Panc1 (cell line): ENCODE data around the gene ZNF354C. TPM values are rescaled to one million over a fixed set of nuclear protein-coding genes. Genes with fewer than 3 reads are reported as not detected.

Experiments used
- ATAC-seq: fragments of 200-7000 bp; cut with Tn5 transposase; 2 replicates; pipeline ENCODE4 v1.9.1; 2020; ENCODE audit warnings: mild to moderate bottlenecking, moderate library complexity
- BruUV-seq: library from RNA; stranded (reverse); fragments of 400-500 nt; replicated peaks from 2 replicates; lab custom pipeline; 2021; lab: Mats Ljungman, UMichigan
- CTCF ChIA-PET: fragments of 300-600 bp; sonication (Branson Sonifier 250); formaldehyde crosslinking; loops from one replicate; lab custom pipeline; 2022; ENCODE audit warnings: antibody characterized with exemption; lab: Charles Lee
- POLR2A ChIA-PET: fragments of 300-600 bp; sonication (Branson Sonifier 250); formaldehyde crosslinking; loops from one replicate; lab custom pipeline; 2022; ENCODE audit warnings: antibody characterized with exemption; lab: Charles Lee
- DNase-seq: peaks from one replicate; pipeline ENCODE4 v3.0.0-alpha.2; 2010; ENCODE audit warnings: low read depth, low spot score
- H3K27ac ChIP-seq: 2 replicates; pipeline ENCODE4 v1.5.1; 2011; ENCODE audit warnings: mild to moderate bottlenecking, low read length, inconsistent platforms
- H3K27me3 ChIP-seq: fragments of 200-500 bp; sonication (Bioruptor generic); 2 replicates; pipeline ENCODE4 v1.6.0; 2014; ENCODE audit warnings: low read length, inconsistent platforms; ENCODE audit not compliant: control insufficient read depth, insufficient read depth
- H3K36me3 ChIP-seq: fragments of 200-500 bp; sonication (Bioruptor generic); 2 replicates; pipeline ENCODE4 v1.5.1; 2014; ENCODE audit warnings: inconsistent platforms, mild to moderate bottlenecking, low read length, moderate library complexity; ENCODE audit not compliant: control insufficient read depth, insufficient read depth
- H3K4me1 ChIP-seq: 2 replicates; pipeline ENCODE4 v1.5.1; 2011; ENCODE audit warnings: inconsistent platforms, mild to moderate bottlenecking, low read length, moderate library complexity; ENCODE audit not compliant: control insufficient read depth, insufficient read depth
- H3K4me3 ChIP-seq, 2 experiments: 2 replicates each; pipeline ENCODE4 v1.5.1; 2011 to 2012; ENCODE audit warnings: low read depth in 2 of 2, low read length in 2 of 2, mild to moderate bottlenecking in 2 of 2, inconsistent platforms in 1 of 2, moderate library complexity in 1 of 2
- H3K9me3 ChIP-seq: fragments of 200-500 bp; sonication (Bioruptor generic); 2 replicates; pipeline ENCODE4 v1.5.1; 2014; ENCODE audit warnings: low read depth, mild to moderate bottlenecking, inconsistent platforms, low read length, moderate library complexity; ENCODE audit not compliant: control insufficient read depth, insufficient read depth
- CTCF ChIP-seq: fragments of 450-650 bp; IDR thresholded peaks from 2 replicates; pipeline ENCODE4 v1.5.1; 2017; ENCODE audit warnings: mild to moderate bottlenecking
- POLR2AphosphoS5 ChIP-seq: IDR thresholded peaks from 2 replicates; pipeline ENCODE4 v1.6.1; 2012; ENCODE audit warnings: mild to moderate bottlenecking, low read depth, low read length, moderate library complexity
- REST ChIP-seq, 2 experiments: IDR thresholded peaks; 2 replicates each; pipeline ENCODE4 v1.6.1; 2011 to 2012; ENCODE audit warnings: low read depth in 2 of 2, control low read depth in 1 of 2, low read length in 1 of 2, mild to moderate bottlenecking in 1 of 2, moderate library complexity in 1 of 2; ENCODE audit not compliant: insufficient read depth in 1 of 2
- SIN3A ChIP-seq: IDR thresholded peaks from 2 replicates; pipeline ENCODE4 v1.6.1; 2012; ENCODE audit warnings: low read depth, mild to moderate bottlenecking, low read length, moderate library complexity, borderline replicate concordance; ENCODE audit not compliant: insufficient read depth
- TCF7L2 ChIP-seq: IDR thresholded peaks from 2 replicates; pipeline ENCODE4 v1.6.1; 2011; ENCODE audit warnings: mild to moderate bottlenecking, low read depth, low read length, inconsistent platforms
- in situ Hi-C: cut with HindIII; loops from 2 replicates; pipeline ENCODE4 v1.10.0; 2016; ENCODE audit warnings: low sequenced_read_pairs, low pct_unique_long_range_greater_than_20kb
- intact Hi-C: fragments of 100-400 bp; cut with micrococcal nuclease; formaldehyde crosslinking; loops from one replicate; pipeline ENCODE4 v1.10.0; 2022; ENCODE audit not compliant: unreplicated experiment
- total RNA-seq: library from RNA; stranded (reverse); gene quantifications from one replicate; pipeline ENCODE4 v1.2.1, GENCODE V29; 2021; ENCODE audit not compliant: unreplicated experiment

Gene ZNF354C
- total RNA-seq, 1 experiment from 2014 or later: 4.3 TPM

GRCh38 chr5:179127136-179128040 lies 67.2 kb downstream of the ZNF354C start:
- no TSS peak for BruUV-seq

GRCh38 chr5:179128041-179128365 lies 67.8 kb downstream of the ZNF354C start:
- in situ Hi-C loops: no loop called here
- Histone ChIP-seq H3K9me3 (no peaks in the 10 kb centered on the region), H3K27me3 (no peaks in the 10 kb centered on the region), H3K4me1 (no peaks in the 10 kb centered on the region), H3K36me3 (no peaks in the 10 kb centered on the region), H3K27ac (no peak overlapping the region), H3K4me3 (no peak overlapping the region)
- CTCF ChIA-PET: no interaction called here
- BruUV-seq: no TSS peak
- DNase-seq (no peak), ATAC-seq (no peak)
- intact Hi-C loops: no loop called here
- no peak for TF ChIP-seq POLR2AphosphoS5
- no peak for TF ChIP-seq SIN3A
- TF ChIP-seq REST (IDR thresholded peaks at IDR 0.05; ENCODE audit: insufficient read depth in 1 of 2, low read depth in 2 of 2, low read length in 1 of 2): no peak
- TF ChIP-seq CTCF: no peak
- POLR2A ChIA-PET: no interaction called here

More at GRCh38 chr5:179127136-179128040, 67.2 kb downstream of the ZNF354C start:
- ATAC-seq (no peak), DNase-seq (no peak)
- intact Hi-C loops: no loop called here
- TF ChIP-seq TCF7L2 (no peak), REST (IDR thresholded peaks at IDR 0.05; ENCODE audit: insufficient read depth in 1 of 2, low read depth in 2 of 2, low read length in 1 of 2) (no peak), CTCF (no peak)
- no peak overlapping the region for H3K4me3 ChIP-seq
- ChIA-PET POLR2A (no interaction called here), CTCF (no interaction called here)
- H3K4me1 ChIP-seq: no peaks in the 10 kb centered on the region
- H3K9me3 ChIP-seq: no peaks in the 10 kb centered on the region
- H3K27me3 ChIP-seq: no peaks in the 10 kb centered on the region
- no peaks in the 10 kb centered on the region for H3K36me3 ChIP-seq
- in situ Hi-C loops: no loop called here
- H3K27ac ChIP-seq: no peak overlapping the region
